ENCODE data around the gene FAM174B.

Gene FAM174B

GRCh38 chr15:92596623-92597022 lies 59.0 kb downstream of the FAM174B start:
- no peak for DNase-seq

- no peak for DNase-seq
Measured at GRCh38 chr15:92595506-92596381, 59.8 kb downstream of the FAM174B start.

GRCh38 chr15:92591275-92591674 lies 64.3 kb downstream of the FAM174B start:
- DNase-seq = no peak

GRCh38 chr15:92586966-92587365 lies 68.6 kb downstream of the FAM174B start:
- no peak for DNase-seq

- DNase-seq = no peak
Measured at GRCh38 chr15:92586383-92586942, 69.1 kb downstream of the FAM174B start.

GRCh38 chr15:92584105-92584504 lies 71.5 kb downstream of the FAM174B start:
- no peak for DNase-seq

GRCh38 chr15:92583096-92584034 lies 72.2 kb downstream of the FAM174B start:
- no peak for DNase-seq

- DNase-seq = no peak
Measured at GRCh38 chr15:92582206-92582605, 73.4 kb downstream of the FAM174B start.

GRCh38 chr15:92580933-92581445 lies 74.6 kb downstream of the FAM174B start:
- DNase-seq = no peak

- DNase-seq = no peak
Measured at GRCh38 chr15:92580521-92580920, 75.1 kb downstream of the FAM174B start.

GRCh38 chr15:92579931-92580470 lies 75.6 kb downstream of the FAM174B start:
- DNase-seq = no peak

GRCh38 chr15:92579486-92579885 lies 76.1 kb downstream of the FAM174B start:
- DNase-seq = no peak

- DNase-seq = no peak
Measured at GRCh38 chr15:92578096-92578835, 77.3 kb downstream of the FAM174B start.

- DNase-seq = no peak
Measured at GRCh38 chr15:92576597-92577200, 78.9 kb downstream of the FAM174B start.

- DNase-seq = no peak
Measured at GRCh38 chr15:92574566-92574965, 81.0 kb downstream of the FAM174B start.

- no peak for DNase-seq
Measured at GRCh38 chr15:92574161-92574560, 81.4 kb downstream of the FAM174B start.

GRCh38 chr15:92571824-92572223 lies 83.8 kb downstream of the FAM174B start:
- DNase-seq = no peak

- DNase-seq = no peak
Measured at GRCh38 chr15:92570391-92570790, 85.2 kb downstream of the FAM174B start.

GRCh38 chr15:92569778-92570177 lies 85.8 kb downstream of the FAM174B start:
- DNase-seq = no peak

Data from HCEC 1CT (cell line).